SK-N-SH treated with all-trans-retinoic acid at 6 μM for 48 hours (cell line): ENCODE measurements around the gene P3H1.

ENCODE experiments used
- BACH2 ChIP-seq: fragments of 250-450 bp; sonication (Bioruptor Pico); IDR thresholded peaks from 2 replicates; pipeline ENCODE4 v1.9.0; 2021; ENCODE audit warnings: mild to moderate bottlenecking, borderline replicate concordance
- GLIS3 ChIP-seq: fragments of 250-450 bp; sonication (Bioruptor Pico); IDR thresholded peaks from 2 replicates; pipeline ENCODE4 v1.5.0; 2020; ENCODE audit warnings: mild to moderate bottlenecking, moderate library complexity
- RARB ChIP-seq: fragments of 250-450 bp; sonication (Bioruptor Pico); IDR thresholded peaks from 2 replicates; pipeline ENCODE4 v1.8.0; 2021; ENCODE audit warnings: mild to moderate bottlenecking, moderate library complexity
- SNAI2 ChIP-seq: fragments of 250-450 bp; sonication (Bioruptor Pico); IDR thresholded peaks from 2 replicates; pipeline ENCODE4 v1.5.0; 2020; ENCODE audit warnings: mild to moderate bottlenecking, moderate library complexity
- TCF4 ChIP-seq: fragments of 250-450 bp; sonication (Bioruptor Pico); IDR thresholded peaks from 2 replicates; pipeline ENCODE4 v1.8.0; 2021; ENCODE audit warnings: mild to moderate bottlenecking, moderate library complexity, borderline replicate concordance
- TOX ChIP-seq: fragments of 250-450 bp; sonication (Bioruptor Pico); IDR thresholded peaks from 2 replicates; pipeline ENCODE4 v1.8.0; 2021; ENCODE audit warnings: mild to moderate bottlenecking, moderate library complexity, borderline replicate concordance
- ZFP3 ChIP-seq: fragments of 250-450 bp; sonication (Bioruptor Pico); IDR thresholded peaks from 2 replicates; pipeline ENCODE4 v1.5.0; 2020; ENCODE audit warnings: mild to moderate bottlenecking, moderate library complexity
- ZFP30 ChIP-seq: fragments of 450-650 bp; formaldehyde crosslinking; IDR thresholded peaks from 2 replicates; pipeline ENCODE4 v1.5.0; 2022; ENCODE audit warnings: mild to moderate bottlenecking, moderate library complexity
- ZNF565 ChIP-seq: fragments of 450-650 bp; formaldehyde crosslinking; conservative IDR thresholded peaks from 2 replicates; pipeline ENCODE4 v1.5.0; 2020; ENCODE audit warnings: low read depth, mild to moderate bottlenecking, moderate library complexity
- ZNF70 ChIP-seq: fragments of 450-650 bp; formaldehyde crosslinking; IDR thresholded peaks from 2 replicates; pipeline ENCODE4 v1.5.0; 2020; ENCODE audit warnings: mild to moderate bottlenecking, moderate library complexity
- TF ChIP-seq, protein P1 (sequence below): fragments of 250-450 bp; sonication (Bioruptor Pico); IDR thresholded peaks from 2 replicates; pipeline ENCODE4 v1.8.0; 2020; ENCODE audit warnings: mild to moderate bottlenecking, moderate library complexity, borderline replicate concordance
- TF ChIP-seq, protein P2 (sequence below): fragments of 250-450 bp; sonication (Bioruptor Pico); IDR thresholded peaks from 2 replicates; pipeline ENCODE4 v1.5.0; 2020; ENCODE audit warnings: mild to moderate bottlenecking, moderate library complexity
- TF ChIP-seq, protein P3 (sequence below): fragments of 250-450 bp; sonication (Bioruptor Pico); IDR thresholded peaks from 2 replicates; pipeline ENCODE4 v1.5.1; 2020; ENCODE audit warnings: low read depth, mild to moderate bottlenecking, moderate library complexity

- TF ChIP-seq RARB (CRISPR knock-in tag) = no peak
- TF ChIP-seq, protein P1, sequence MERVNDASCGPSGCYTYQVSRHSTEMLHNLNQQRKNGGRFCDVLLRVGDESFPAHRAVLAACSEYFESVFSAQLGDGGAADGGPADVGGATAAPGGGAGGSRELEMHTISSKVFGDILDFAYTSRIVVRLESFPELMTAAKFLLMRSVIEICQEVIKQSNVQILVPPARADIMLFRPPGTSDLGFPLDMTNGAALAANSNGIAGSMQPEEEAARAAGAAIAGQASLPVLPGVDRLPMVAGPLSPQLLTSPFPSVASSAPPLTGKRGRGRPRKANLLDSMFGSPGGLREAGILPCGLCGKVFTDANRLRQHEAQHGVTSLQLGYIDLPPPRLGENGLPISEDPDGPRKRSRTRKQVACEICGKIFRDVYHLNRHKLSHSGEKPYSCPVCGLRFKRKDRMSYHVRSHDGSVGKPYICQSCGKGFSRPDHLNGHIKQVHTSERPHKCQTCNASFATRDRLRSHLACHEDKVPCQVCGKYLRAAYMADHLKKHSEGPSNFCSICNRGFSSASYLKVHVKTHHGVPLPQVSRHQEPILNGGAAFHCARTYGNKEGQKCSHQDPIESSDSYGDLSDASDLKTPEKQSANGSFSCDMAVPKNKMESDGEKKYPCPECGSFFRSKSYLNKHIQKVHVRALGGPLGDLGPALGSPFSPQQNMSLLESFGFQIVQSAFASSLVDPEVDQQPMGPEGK (CRISPR knock-in tag) = no peak
- no peak for TF ChIP-seq TOX (CRISPR knock-in tag)
- no peak for TF ChIP-seq TCF4 (CRISPR knock-in tag)
- no peak for TF ChIP-seq ZFP3
- TF ChIP-seq SNAI2 = no peak
- TF ChIP-seq, protein P2, sequence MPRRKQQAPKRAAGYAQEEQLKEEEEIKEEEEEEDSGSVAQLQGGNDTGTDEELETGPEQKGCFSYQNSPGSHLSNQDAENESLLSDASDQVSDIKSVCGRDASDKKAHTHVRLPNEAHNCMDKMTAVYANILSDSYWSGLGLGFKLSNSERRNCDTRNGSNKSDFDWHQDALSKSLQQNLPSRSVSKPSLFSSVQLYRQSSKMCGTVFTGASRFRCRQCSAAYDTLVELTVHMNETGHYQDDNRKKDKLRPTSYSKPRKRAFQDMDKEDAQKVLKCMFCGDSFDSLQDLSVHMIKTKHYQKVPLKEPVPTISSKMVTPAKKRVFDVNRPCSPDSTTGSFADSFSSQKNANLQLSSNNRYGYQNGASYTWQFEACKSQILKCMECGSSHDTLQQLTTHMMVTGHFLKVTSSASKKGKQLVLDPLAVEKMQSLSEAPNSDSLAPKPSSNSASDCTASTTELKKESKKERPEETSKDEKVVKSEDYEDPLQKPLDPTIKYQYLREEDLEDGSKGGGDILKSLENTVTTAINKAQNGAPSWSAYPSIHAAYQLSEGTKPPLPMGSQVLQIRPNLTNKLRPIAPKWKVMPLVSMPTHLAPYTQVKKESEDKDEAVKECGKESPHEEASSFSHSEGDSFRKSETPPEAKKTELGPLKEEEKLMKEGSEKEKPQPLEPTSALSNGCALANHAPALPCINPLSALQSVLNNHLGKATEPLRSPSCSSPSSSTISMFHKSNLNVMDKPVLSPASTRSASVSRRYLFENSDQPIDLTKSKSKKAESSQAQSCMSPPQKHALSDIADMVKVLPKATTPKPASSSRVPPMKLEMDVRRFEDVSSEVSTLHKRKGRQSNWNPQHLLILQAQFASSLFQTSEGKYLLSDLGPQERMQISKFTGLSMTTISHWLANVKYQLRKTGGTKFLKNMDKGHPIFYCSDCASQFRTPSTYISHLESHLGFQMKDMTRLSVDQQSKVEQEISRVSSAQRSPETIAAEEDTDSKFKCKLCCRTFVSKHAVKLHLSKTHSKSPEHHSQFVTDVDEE = no peak
- TF ChIP-seq GLIS3 = no peak
- no peak for TF ChIP-seq ZNF565 (CRISPR knock-in tag)
- no peak for TF ChIP-seq ZNF70
- TF ChIP-seq, protein P3, sequence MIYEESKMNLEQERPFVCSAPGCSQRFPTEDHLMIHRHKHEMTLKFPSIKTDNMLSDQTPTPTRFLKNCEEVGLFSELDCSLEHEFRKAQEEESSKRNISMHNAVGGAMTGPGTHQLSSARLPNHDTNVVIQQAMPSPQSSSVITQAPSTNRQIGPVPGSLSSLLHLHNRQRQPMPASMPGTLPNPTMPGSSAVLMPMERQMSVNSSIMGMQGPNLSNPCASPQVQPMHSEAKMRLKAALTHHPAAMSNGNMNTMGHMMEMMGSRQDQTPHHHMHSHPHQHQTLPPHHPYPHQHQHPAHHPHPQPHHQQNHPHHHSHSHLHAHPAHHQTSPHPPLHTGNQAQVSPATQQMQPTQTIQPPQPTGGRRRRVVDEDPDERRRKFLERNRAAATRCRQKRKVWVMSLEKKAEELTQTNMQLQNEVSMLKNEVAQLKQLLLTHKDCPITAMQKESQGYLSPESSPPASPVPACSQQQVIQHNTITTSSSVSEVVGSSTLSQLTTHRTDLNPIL (CRISPR knock-in tag) = no peak
- TF ChIP-seq ZFP30 (CRISPR knock-in tag) = no peak
- no peak for TF ChIP-seq BACH2 (CRISPR knock-in tag)
Observed at GRCh38 chr1:42769811-42770210, 3.0 kb upstream of the P3H1 start.
